Peyer's patch (tissue), 4 donors: Measurements from ENCODE around the gene TMEM117.

Experiments used
- POLR2A ChIP-seq, 2 donors: fragments of 450-650 bp; IDR thresholded peaks; one replicate each; pipeline ENCODE4 v1.5.1; 2017; ENCODE audit warnings: antibody characterized with exemption in 2 of 2, mild to moderate bottlenecking in 2 of 2, moderate library complexity in 2 of 2
- TF ChIP-seq, protein P1 (sequence below), 6 experiments: fragments of 450-650 bp in 4 of 6; fragments of 200-600 bp in 2 of 6; sonication (generic) in 1 of 6; IDR thresholded peaks; one replicate each; pipeline ENCODE4 v1.5.1; 2017 to 2019; ENCODE audit warnings: antibody characterized with exemption in 6 of 6, mild to moderate bottlenecking in 3 of 6, moderate library complexity in 1 of 6

DNA sequence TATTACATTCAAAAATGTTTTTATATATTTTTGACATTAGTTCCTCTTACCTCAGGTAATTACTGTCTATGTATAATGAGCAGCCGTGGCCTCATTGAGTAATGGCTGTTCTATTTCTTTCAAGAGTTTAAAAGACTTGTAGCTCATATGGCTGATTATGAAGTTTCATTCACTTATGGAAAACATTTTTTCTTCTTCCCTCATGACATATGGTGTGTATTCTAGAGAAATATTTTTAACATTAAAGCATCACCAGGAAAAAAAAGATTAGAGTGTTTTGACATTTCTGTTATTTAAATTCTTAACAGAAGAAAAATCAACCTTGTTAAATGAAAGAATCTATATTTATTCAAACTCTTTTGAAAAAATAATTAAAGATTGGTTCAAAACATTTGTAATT, 422.4 kb downstream of the TMEM117 start:
- TF ChIP-seq, protein P1, sequence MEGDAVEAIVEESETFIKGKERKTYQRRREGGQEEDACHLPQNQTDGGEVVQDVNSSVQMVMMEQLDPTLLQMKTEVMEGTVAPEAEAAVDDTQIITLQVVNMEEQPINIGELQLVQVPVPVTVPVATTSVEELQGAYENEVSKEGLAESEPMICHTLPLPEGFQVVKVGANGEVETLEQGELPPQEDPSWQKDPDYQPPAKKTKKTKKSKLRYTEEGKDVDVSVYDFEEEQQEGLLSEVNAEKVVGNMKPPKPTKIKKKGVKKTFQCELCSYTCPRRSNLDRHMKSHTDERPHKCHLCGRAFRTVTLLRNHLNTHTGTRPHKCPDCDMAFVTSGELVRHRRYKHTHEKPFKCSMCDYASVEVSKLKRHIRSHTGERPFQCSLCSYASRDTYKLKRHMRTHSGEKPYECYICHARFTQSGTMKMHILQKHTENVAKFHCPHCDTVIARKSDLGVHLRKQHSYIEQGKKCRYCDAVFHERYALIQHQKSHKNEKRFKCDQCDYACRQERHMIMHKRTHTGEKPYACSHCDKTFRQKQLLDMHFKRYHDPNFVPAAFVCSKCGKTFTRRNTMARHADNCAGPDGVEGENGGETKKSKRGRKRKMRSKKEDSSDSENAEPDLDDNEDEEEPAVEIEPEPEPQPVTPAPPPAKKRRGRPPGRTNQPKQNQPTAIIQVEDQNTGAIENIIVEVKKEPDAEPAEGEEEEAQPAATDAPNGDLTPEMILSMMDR (IDR thresholded peaks at IDR 0.05), result no peak
- TF ChIP-seq POLR2A (IDR thresholded peaks at IDR 0.05), result no peak
